HG02678 (cell line): Measurements from ENCODE around the gene PCK1.
A peak's percentile ranks its signal among the peaks of the same experiment; 100 is the strongest.

Experiments
- ATAC-seq: cut with Tn5 transposase; IDR thresholded peaks from one replicate; pipeline ENCODE4 v1.9.1; 2021; ENCODE audit warnings: mild to moderate bottlenecking, moderate library complexity; ENCODE audit not compliant: unreplicated experiment

The PCK1 gene

GRCh38 chr20:57587278-57587988, 26.5 kb downstream of the PCK1 start:
- no peak for ATAC-seq

DNA sequence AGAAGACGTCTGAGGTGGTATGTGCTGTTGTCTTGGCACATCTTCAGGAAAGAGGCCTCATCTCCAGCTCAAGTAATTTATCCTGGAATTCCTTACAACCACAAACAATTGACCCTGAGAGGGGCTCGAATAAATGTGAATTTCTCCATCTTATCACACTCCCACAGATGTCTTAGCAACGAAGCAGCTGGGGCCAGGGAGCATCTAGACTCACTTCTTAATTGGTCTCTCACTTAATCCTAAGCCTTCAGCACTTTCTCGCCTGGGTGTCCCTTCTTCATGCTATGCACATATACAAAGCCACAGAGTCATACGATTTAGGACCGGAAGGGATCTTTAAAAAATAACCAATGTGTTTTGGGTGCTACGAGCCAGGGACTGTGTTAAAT, 27.1 kb downstream of the PCK1 start:
- ATAC-seq = no peak

GRCh38 chr20:57588596-57588995, 27.7 kb downstream of the PCK1 start:
- no peak for ATAC-seq

- ATAC-seq = no peak
Observed at GRCh38 chr20:57589123-57589727, 28.3 kb downstream of the PCK1 start.

GRCh38 chr20:57589728-57590484, 29.0 kb downstream of the PCK1 start:
- ATAC-seq = no peak

DNA sequence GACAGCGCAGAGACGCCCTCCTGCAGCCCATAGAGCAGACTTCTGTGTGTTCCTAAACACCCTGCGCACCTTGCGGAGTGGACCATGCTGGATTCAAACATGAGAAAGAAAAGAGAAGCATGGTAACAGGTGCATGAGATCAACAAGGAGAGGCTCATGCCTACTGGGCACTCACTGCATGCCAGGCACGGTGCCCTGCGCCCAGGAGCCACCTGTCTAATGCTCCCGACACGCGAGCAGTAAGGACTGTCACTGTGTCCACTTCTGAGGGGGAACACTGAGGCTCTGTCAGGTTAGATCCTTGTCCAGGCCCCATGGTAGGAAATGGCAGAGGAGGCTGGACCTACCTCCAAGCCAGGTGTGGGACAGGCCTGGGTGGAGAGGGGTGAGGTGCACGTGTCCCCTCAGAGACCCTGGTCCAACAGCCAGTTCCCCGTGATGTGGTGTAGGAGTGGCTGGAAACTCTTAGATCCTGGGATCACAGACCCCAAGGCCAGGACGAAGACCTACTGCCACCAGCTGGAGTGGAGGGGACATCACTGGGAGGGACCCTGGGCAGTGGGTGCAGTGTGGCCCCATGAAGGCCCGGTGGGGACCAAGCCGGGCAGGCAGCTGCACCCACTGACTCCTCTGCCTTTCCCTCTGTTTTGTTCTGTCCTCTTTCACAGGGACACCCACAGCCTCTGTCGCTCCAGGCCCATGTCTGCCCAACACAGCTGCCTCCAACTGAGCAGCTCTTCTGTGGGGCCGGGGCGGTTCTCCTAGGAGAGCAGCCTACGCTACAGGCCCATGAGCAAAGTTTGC, 29.8 kb downstream of the PCK1 start:
- ATAC-seq = no peak

- no peak for ATAC-seq
Observed at GRCh38 chr20:57591289-57592229, 30.6 kb downstream of the PCK1 start.

DNA sequence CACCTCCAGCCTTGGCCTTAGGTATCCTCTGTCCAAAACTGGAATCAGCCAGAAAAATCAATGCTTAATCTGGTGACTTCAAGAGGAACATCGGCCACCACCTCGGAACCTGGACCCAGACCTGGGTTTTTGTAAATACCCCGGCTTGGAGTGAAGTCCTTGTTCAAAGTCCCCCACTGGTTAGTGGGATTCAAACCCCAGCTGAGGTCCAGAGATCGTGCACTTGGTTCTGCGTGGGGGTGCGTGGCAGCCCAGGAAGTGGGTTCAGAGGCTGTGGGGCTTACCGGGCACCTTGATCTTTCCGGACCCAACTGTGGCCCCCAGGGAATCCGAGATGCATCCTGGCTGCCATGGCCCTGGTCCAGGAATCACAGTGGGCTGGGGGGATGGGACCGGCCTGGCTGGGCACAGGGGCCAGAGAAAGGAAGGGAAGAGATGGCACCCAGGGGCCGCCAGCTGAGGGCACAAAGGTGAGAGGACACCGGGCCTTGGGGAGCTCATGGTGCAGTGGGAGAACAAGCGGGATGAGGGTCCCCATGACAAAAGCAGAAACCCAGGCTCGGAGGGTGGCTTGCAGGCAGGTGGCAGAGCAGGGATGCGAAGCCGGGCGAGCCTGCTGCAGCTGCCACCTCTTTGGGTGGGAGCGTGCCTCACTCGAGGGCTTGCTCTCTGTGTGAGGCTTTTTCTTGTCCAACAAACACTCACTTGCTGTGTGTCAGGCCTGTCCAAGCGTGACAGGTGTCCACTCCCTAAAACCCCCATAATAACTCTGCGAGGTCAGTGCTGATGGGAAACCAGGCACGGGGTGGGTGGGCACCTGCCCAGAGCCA, 31.6 kb downstream of the PCK1 start:
- ATAC-seq = no peak

DNA sequence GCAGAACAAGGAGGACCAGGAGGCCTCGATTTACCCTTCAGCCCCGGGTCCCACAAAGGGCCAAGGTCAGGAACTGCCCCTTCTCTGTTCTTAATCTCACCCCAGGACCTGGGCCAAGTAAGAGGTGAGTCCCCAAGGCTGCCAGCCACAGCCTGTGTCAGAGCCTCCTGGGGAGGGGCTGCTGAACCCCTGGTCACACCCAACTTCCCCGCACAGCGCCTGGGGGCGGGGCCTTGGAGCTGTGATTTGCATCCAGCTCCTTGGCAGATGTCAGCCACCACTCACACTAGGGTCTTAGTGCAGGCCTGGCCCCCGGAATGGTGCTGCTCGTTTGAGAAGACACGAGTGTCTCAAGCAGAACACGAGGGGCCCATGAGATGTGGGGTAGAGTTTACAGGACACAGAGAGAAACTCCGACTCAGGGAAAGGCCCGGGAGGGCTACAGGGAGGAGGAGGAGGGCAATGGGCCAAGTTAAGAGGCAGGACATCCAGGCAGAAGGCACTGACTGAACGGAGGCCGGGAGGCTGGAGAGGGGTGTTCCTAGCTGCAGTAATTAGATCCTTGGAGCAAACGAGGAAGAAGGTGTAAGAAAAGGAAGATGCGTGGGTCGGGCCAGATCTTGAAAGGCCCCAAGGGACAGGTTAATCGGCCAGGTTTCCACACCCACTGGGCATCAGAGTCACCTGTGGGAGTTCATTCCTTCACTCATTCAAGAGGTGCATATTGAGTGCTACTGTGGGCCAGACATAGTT, 32.4 kb downstream of the PCK1 start:
- ATAC-seq = no peak

DNA sequence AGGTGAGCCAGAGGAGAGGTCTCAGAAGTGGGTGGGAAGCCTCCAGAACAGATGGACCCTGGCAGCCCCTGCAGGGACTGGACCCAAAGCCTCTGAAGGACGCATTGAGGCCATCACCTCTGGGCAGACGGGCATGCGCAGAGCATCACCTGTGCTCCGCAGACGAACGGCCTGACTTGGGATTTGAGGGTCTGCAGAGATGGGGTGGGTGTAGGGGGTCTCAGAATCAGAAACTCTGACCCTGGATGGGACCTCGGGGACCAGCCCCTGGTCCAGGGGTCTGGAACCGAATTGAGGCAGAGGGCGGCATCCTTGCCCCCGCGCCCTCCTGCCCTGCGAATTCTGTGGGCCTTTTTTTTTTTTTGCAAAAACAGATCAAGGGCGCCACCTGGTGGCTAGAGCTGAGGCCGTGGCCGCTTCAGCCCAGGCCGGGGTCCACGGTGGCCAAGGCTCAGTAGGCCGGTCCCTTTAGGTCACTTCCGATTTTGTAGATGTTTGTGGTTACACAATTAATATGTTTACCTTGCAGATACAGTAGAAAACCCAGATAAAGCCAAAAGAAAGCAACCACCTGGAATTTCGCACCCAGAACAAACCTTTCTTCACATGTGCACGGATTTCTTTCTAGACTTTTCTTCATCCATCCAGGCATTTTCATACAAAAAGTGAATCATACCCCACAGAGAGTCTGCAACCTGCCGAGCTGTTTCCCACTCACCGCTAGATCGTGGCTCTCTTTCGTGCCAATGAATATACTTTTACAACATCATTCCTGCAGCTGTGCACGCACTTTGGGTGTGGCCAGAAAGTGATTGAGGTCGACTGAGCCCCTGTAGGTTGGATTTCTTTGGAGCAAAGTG, 33.4 kb downstream of the PCK1 start:
- no peak for ATAC-seq

- ATAC-seq = no peak
Observed at GRCh38 chr20:57595041-57596030, 34.4 kb downstream of the PCK1 start.

DNA sequence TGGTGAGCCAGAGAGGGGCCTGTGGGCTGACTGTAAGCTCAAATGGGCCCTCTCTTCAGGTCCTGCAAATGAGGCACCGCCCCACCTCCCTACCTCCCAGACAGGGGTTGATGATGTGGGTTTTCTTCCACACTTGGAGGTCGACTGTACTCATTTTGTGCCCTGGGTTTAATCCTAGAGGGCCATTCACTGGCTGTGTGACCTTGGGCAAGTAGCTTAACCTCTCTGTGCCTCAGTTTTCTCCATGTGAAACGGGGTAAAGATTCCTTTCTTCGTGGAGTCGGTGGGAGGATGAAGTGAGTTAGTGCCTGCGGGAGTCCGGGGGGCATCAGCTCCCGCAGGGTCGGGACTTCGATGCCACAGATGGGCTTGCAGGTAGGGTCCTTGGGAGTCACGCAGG, 35.4 kb downstream of the PCK1 start:
- ATAC-seq = no peak

GRCh38 chr20:57596998-57597939, 36.4 kb downstream of the PCK1 start:
- peak; percentile 58 for ATAC-seq

DNA sequence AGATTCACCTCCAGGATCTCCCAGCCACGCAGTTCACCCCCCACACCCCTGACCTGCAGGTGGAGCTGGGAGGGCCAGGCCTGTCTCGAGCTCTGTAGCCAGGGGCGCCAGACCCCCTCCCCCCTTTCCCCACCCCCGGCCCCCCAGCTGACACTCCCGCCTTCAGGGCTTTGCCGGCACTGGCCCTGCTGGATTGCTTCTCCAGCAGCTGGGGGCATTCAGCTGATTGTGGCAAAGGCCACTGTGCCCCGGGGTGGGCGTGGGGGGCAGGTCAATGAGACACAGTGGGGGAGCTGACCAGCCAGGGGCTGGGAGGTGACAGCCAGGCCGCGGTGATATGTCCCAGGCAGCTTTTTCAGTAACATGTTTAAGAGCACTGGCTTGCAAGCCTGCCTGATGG, 37.1 kb downstream of the PCK1 start:
- no peak for ATAC-seq

DNA sequence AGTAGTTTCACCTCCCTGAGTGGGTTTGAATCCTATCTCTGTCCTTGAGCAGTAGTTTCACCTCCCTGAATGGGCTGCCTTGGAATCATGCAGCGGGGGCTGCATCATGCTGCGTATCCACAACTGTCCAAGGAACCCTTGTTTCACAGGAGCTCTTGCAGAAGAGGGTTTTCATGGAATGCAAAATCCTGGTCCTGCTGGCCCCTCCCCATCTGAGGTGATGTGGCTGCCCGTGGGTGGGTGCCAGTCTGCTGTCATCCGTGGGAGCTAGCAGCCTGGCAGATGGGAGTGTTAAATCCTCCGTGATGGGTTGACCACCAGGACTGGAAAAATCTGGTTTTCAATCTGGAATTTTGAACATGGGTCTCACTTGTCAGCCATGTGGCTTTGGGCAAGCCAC, 37.6 kb downstream of the PCK1 start:
- ATAC-seq = no peak
